EL (cell line): ENCODE results near the gene YOD1.

Experiments
- DNase-seq: peaks from one replicate; pipeline ENCODE4 v3.0.0-alpha.2; 2016

Gene YOD1

DNA sequence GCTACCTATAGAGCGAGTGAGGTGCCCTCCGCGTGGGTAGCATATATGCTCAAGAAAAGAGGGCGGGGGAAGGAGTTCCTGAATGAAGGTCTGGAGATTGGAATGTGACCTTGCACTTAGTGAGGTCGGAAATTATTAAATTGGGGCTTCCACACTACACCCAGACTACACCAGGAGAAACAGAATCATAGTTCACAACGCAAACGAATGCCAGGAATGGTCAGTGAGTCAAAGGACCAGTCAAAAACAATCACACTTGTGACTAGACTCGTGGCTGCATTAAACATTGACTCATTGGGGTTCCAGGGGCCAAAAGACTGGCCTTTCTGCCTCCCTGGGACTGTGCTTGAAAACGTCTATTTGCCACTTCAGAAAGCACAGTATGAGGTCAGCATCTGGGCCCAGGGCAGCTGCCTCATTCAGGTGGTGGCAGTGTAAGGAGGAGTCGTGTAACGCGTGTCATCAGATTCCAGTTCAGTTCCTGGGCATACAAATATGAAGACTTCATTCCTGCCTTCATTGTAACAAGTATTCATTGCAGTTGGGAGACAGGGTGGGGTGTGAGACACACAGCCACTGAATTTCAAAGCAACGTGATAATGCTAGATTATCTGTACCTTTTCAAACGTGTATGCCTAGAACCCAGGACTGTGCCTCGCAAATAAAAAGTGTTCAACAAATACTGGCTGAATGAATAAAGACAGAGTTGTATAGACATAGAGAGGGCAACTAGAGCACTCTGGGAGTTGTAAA lies at the start of gene YOD1:
Gene YOD1, minus strand, starts transcription at position 18 of the 753 bp plus-strand sequence. CDS start 178 bp downstream, outside the sequence.
- peak; percentile 70 for DNase-seq

DNA sequence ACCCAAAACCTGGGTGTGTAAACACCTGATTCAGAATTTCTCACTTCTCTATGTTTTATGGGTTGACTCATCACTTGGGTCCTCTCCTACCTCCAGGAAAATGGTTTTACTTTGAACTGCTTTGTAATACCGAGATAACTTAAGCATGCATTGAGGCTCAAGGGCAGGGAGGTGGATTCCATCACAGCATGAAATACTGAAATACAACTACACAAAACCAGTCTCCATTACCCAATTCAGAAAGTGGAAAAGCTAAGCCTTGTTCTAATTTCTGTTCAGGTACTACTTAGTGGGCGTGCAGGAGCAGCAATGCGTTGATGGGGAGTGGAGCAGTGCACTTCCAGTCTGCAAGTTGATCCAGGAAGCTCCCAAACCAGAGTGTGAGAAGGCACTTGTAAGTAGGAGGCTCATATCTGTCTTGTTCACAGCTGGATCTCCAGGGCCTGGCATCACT lies 46.9 kb upstream of the YOD1 start:
- no peak for DNase-seq

DNA sequence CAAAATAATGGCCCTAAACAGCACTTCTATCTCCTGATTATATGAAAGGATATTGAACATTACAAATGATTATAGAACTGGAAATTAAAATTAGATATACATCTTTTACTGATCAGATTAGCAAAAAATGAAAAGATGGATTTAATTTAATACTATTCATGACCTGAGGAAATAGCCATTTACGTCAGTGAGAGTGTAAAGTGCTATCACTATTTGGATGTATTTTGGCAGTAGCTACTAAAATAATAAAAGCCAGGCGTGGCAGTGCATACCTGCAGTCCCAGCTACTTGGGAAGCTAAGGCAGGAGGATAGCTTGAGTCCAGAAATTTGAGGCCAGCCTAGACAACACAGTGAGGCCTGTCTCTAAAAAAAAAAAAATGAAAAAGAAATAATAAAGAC lies 42.9 kb upstream of the YOD1 start:
- no peak for DNase-seq

DNA sequence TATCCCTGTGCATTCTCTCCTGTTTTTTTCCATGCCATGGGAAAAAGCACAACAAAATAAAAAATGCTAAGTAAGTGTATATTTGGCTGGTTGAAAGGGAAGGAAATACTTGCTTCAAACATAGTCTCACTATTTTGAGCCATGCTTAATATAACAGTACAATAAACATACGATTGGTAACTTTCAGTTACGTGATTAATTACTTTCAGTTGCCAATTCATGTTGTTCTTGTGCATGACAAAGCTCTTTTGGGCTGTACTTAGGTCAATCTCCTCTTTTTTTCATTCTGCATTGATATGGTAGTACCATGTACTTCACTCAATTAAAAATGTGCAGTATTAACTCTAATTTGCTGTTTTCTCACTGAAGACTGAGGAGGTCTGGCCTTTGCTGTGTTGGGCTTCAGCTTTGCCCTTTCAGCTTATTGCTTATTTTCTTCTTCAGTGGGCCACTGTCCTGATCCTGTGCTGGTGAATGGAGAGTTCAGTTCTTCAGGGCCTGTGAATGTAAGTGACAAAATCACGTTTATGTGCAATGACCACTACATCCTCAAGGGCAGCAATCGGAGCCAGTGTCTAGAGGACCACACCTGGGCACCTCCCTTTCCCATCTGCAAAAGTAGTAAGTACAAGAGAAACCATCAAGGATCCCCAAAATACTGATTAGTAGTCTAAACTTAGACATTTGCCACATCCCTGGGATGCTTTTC lies 40.3 kb upstream of the YOD1 start:
- DNase-seq = no peak

- DNase-seq = no peak
These were observed 38.8 kb upstream of the YOD1 start for GRCh38 chr1:207089627-207090355.

- peak; percentile 32 for DNase-seq
These were observed 38.0 kb upstream of the YOD1 start, which contains the start of gene C4BPB for GRCh38 chr1:207088701-207089626. C4BPB (plus strand) TSS chr1:207088860; CDS start chr1:207089532, 672 bp downstream.

GRCh38 chr1:207088161-207088560 lies 37.2 kb upstream of the YOD1 start:
- peak; percentile 47 for DNase-seq

GRCh38 chr1:207085887-207086286 lies 34.9 kb upstream of the YOD1 start:
- no peak for DNase-seq

- peak; percentile 63 for DNase-seq
These were observed 33.7 kb upstream of the YOD1 start for GRCh38 chr1:207084701-207085180.

GRCh38 chr1:207084232-207084631 lies 33.2 kb upstream of the YOD1 start:
- peak; percentile 5 for DNase-seq

- DNase-seq = no peak
These were observed 30.8 kb upstream of the YOD1 start for GRCh38 chr1:207081806-207082205.

DNA sequence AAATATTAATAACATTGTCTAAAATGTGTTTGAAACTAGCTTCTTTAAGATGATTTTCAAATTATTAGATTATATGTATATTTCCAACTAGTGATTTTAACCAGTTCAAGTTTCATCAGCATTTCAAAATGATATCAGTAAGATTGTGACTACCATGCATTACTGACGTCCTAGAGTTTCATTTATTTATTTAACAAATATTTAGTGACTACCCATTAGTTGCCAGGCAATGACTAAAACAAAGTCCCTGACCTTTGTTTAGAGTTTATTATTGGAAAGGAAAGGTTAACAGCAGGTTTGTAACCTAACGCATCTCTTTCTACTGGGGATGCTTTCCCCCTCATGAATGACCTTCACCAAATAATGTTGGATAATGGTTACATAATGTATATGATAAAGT lies 30.1 kb upstream of the YOD1 start:
- no peak for DNase-seq

- no peak for DNase-seq
These were observed 28.8 kb upstream of the YOD1 start for GRCh38 chr1:207079706-207080241.

- DNase-seq = no peak
These were observed 27.6 kb upstream of the YOD1 start for GRCh38 chr1:207078578-207079132.

GRCh38 chr1:207077470-207078377 lies 26.7 kb upstream of the YOD1 start:
- peak; percentile 66 for DNase-seq

- DNase-seq = no peak
These were observed 26.0 kb upstream of the YOD1 start for GRCh38 chr1:207077012-207077411.

DNA sequence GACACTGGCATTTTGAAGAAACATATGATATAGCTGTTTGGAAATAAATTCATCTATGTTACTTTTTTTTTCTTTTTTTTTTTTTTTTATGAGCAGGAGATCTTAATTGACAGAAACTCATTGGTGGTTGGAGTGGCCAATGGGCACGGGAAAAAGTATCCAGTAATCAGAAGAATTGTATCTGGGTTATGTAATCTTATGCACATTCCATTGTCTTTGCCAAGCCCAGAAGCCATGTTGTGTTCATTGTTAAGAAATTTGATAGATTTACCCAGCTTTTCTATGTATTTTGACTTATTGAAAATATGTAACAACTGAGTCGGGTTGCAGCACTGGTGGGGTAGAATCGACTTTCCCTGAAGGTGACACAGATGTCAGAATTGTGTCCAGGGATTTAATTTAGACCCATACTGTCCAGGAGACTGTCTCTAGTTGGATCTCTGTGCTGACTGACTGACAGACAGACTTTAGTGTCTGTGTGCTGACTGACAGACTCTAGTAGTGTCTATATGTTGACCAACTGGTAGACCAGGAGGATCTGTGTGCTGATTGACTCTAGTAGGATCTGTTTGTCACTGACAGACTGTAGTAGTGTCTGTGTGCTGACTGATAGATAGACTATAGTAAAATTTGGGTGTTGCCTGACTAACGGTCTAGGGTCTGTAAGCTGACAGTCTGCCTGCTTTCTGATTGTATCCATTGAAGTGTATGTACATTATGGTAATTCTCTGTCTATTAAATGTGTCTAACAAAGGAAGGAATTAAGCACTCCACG lies 25.4 kb upstream of the YOD1 start:
- peak; percentile 10 for DNase-seq

- DNase-seq = peak; percentile 8
These were observed 23.2 kb upstream of the YOD1 start for GRCh38 chr1:207073906-207074820.
